Urinary bladder (tissue), 4 donors: ENCODE results near the gene ATP8B3. TPM values are rescaled to one million over a fixed set of nuclear protein-coding genes. Genes with fewer than 3 reads are reported as not detected.
A peak's percentile ranks its signal among the peaks of the same experiment; 100 is the strongest.

Experiments
- DNase-seq: peaks from one replicate; pipeline ENCODE4 v3.0.0-alpha.2; 2015; ENCODE audit errors: extremely low spot score
- H3K27ac ChIP-seq: one replicate; pipeline ENCODE4 v1.5.1; 2013; ENCODE audit warnings: low read depth, mild to moderate bottlenecking, moderate library complexity
- H3K36me3 ChIP-seq: one replicate; pipeline ENCODE4 v1.6.1; 2013; ENCODE audit warnings: mild to moderate bottlenecking, moderate library complexity; ENCODE audit not compliant: insufficient read depth
- H3K4me1 ChIP-seq: one replicate; pipeline ENCODE4 v1.6.1; 2013; ENCODE audit warnings: mild to moderate bottlenecking, moderate library complexity; ENCODE audit not compliant: insufficient read depth
- H3K4me3 ChIP-seq: one replicate; pipeline ENCODE4 v1.5.1; 2013; ENCODE audit warnings: low read depth, low read length
- WGBS: extraction: QIAGEN DNeasy Blood & Tissue Kit; methylation state at CpG from one replicate; pipeline ENCODE4 v1.1.7; 2013; 5-methylcytosine and 5-hydroxymethylcytosine counted together
- polyA plus RNA-seq: library from polyadenylated mRNA; stranded (reverse); fragments of 200-250 nt; gene quantifications from one replicate; pipeline ENCODE4 v1.2.3, GENCODE V29; 2013
- total RNA-seq: library from RNA; depleted of rRNA; stranded (reverse); fragments of >200 nt; gene quantifications from one replicate; pipeline ENCODE4 v1.2.3, GENCODE V29; 2014
- donor health status: healthy with polysubstance abuse.
- donor health status: healthy.

The ATP8B3 gene
- total and polyA plus RNA-seq, 2 donors: 1.4 to 1.6 TPM

- Histone ChIP-seq H3K36me3 (peaks cover 7% of the 10 kb centered on the region), H3K4me3 (no peak overlapping the region), H3K27ac (no peak overlapping the region), H3K4me1 (no peaks in the 10 kb centered on the region)
- 69% methylated on average over 21 of the region's 21 CpGs for WGBS
- no peak for DNase-seq
Measured at GRCh38 chr19:1813192-1814182, 1.4 kb upstream of the ATP8B3 start.

- whole genome bisulfite sequencing: under 1% methylated on average over 47 of the region's 47 CpGs
- Histone ChIP-seq H3K4me3 (peak overlapping the region; percentile 41), H3K27ac (no peak overlapping the region), H3K4me1 (no peaks in the 10 kb centered on the region), H3K36me3 (peaks cover 4% of the 10 kb centered on the region)
- peak; percentile 68 for DNase-seq
Measured at GRCh38 chr19:1812426-1813191, 533 bp upstream of the ATP8B3 start.

GRCh38 chr19:1811472-1811894 is 593 bp downstream of the ATP8B3 start:
- H3K4me3 ChIP-seq: peak overlapping the region; percentile 41
- H3K36me3 ChIP-seq: peaks cover 4% of the 10 kb centered on the region
- no peak for DNase-seq
- no peaks in the 10 kb centered on the region for H3K4me1 ChIP-seq
- no peak overlapping the region for H3K27ac ChIP-seq
- 20% methylated on average over 13 of the region's 13 CpGs for WGBS

- H3K36me3 ChIP-seq: no peaks in the 10 kb centered on the region
- WGBS: 91% methylated on average over 19 of the region's 19 CpGs
- DNase-seq: no peak
- H3K4me3 ChIP-seq: no peak overlapping the region
- no peak overlapping the region for H3K27ac ChIP-seq
- no peaks in the 10 kb centered on the region for H3K4me1 ChIP-seq
Measured at GRCh38 chr19:1810439-1811160, 1.5 kb downstream of the ATP8B3 start.

GRCh38 chr19:1809678-1810077 is 2.4 kb downstream of the ATP8B3 start:
- Histone ChIP-seq H3K27ac (no peak overlapping the region), H3K4me1 (no peaks in the 10 kb centered on the region), H3K4me3 (no peak overlapping the region), H3K36me3 (no peaks in the 10 kb centered on the region)
- 79% methylated on average over 18 of the region's 18 CpGs for WGBS
- no peak for DNase-seq

GRCh38 chr19:1808395-1808731 is 3.7 kb downstream of the ATP8B3 start:
- no peak overlapping the region for H3K4me3 ChIP-seq
- no peaks in the 10 kb centered on the region for H3K36me3 ChIP-seq
- H3K27ac ChIP-seq: no peak overlapping the region
- WGBS: 91% methylated on average over 2 of the region's 2 CpGs
- no peaks in the 10 kb centered on the region for H3K4me1 ChIP-seq
- DNase-seq: no peak

- WGBS: 76% methylated on average over 30 of the region's 30 CpGs
- Histone ChIP-seq H3K36me3 (no peaks in the 10 kb centered on the region), H3K4me1 (no peaks in the 10 kb centered on the region), H3K4me3 (no peak overlapping the region), H3K27ac (no peak overlapping the region)
- no peak for DNase-seq
Measured at GRCh38 chr19:1807695-1808394, 4.2 kb downstream of the ATP8B3 start.

GRCh38 chr19:1807030-1807694 is 4.9 kb downstream of the ATP8B3 start:
- no peak for DNase-seq
- Histone ChIP-seq H3K4me3 (no peak overlapping the region), H3K27ac (no peak overlapping the region), H3K36me3 (no peaks in the 10 kb centered on the region), H3K4me1 (no peaks in the 10 kb centered on the region)
- WGBS: 65% methylated on average over 28 of the region's 28 CpGs

GRCh38 chr19:1806184-1807029 is 5.7 kb downstream of the ATP8B3 start:
- WGBS: 80% methylated on average over 45 of the region's 45 CpGs
- no peak for DNase-seq
- no peaks in the 10 kb centered on the region for H3K4me1 ChIP-seq

GRCh38 chr19:1805401-1806183 is 6.5 kb downstream of the ATP8B3 start:
- 90% methylated on average over 24 of the region's 24 CpGs for WGBS
- Histone ChIP-seq H3K27ac (no peak overlapping the region), H3K4me1 (no peaks in the 10 kb centered on the region), H3K4me3 (no peak overlapping the region), H3K36me3 (no peaks in the 10 kb centered on the region)
- no peak for DNase-seq

More at GRCh38 chr19:1806184-1807029, 5.7 kb downstream of the ATP8B3 start:
- Histone ChIP-seq H3K4me3 (no peak overlapping the region), H3K36me3 (no peaks in the 10 kb centered on the region), H3K27ac (no peak overlapping the region)

GRCh38 chr19:1804858-1805257 is 7.2 kb downstream of the ATP8B3 start:
- no peak for DNase-seq
- Histone ChIP-seq H3K27ac (no peak overlapping the region), H3K36me3 (no peaks in the 10 kb centered on the region), H3K4me3 (no peak overlapping the region), H3K4me1 (no peaks in the 10 kb centered on the region)
- 94% methylated on average over 6 of the region's 6 CpGs for WGBS
